AG04449 (cell line): ENCODE data around the gene ABLIM2.

Experiments used
- CTCF ChIA-PET: fragments of 350-600 bp; formaldehyde crosslinking; extraction: SDS; loops from one replicate; lab custom pipeline; 2021; ENCODE audit warnings: antibody characterized with exemption; lab: Yijun Ruan, JAX
- POLR2A ChIA-PET: fragments of 400-600, 350-600 bp; formaldehyde crosslinking; extraction: SDS; loops from one replicate; lab custom pipeline; 2020; ENCODE audit warnings: antibody characterized with exemption, inconsistent platforms; lab: Yijun Ruan, JAX
- DNase-seq: peaks from one replicate; pipeline ENCODE4 v3.0.0-alpha.2; 2010; ENCODE audit warnings: low read depth, low spot score
- H3K4me3 ChIP-seq: 2 replicates; pipeline ENCODE4 v1.5.1; 2011; ENCODE audit warnings: low read depth, mild to moderate bottlenecking, control low read depth, low read length
- TF ChIP-seq, protein P1 (sequence below): IDR thresholded peaks from one replicate; pipeline ENCODE4 v1.5.1; 2011; ENCODE audit warnings: mild to moderate bottlenecking, moderate library complexity, low read length, control low read depth, inconsistent platforms; ENCODE audit not compliant: insufficient read depth; ENCODE audit errors: missing control alignments

Gene ABLIM2

DNA sequence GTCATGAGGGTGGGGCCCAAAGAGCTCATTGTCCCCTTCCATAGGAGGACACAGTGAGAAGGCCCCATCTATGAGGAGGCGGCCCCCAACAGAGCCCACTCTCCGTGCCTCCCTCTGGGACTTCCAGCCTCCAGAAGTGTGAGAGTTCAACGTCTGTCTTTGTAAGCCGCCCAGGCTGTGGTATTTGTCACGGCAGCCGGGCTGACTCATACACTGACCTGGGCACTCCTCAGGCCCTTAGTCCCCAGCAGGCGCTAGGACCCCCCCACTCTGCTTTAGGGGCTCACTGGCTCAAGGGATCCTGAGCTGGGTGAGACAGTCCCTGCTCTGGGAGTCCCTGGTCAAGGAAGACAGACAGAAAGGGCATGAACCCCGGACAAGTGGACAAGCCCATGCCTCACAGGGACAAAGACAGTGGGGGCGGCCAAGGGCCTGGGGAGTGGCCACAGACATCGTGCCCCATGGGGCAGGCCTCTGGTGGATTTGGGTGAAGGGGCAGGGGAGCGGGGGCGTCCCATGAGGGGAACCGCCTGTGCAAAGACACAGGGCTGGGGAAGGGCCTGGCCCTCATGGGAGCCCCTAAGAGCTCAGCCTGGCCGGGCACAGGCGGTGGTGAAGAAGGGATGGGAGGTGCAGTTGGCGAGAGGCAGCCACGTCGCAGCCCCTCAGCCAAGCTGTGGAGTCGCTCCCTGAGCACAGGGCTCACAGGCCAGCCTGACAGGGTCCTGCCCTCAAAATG lies 21.5 kb downstream of the ABLIM2 start:
- no peak for DNase-seq
- ChIA-PET POLR2A (no interaction called here), CTCF (no interaction called here)
- TF ChIP-seq, protein P1, sequence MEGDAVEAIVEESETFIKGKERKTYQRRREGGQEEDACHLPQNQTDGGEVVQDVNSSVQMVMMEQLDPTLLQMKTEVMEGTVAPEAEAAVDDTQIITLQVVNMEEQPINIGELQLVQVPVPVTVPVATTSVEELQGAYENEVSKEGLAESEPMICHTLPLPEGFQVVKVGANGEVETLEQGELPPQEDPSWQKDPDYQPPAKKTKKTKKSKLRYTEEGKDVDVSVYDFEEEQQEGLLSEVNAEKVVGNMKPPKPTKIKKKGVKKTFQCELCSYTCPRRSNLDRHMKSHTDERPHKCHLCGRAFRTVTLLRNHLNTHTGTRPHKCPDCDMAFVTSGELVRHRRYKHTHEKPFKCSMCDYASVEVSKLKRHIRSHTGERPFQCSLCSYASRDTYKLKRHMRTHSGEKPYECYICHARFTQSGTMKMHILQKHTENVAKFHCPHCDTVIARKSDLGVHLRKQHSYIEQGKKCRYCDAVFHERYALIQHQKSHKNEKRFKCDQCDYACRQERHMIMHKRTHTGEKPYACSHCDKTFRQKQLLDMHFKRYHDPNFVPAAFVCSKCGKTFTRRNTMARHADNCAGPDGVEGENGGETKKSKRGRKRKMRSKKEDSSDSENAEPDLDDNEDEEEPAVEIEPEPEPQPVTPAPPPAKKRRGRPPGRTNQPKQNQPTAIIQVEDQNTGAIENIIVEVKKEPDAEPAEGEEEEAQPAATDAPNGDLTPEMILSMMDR, result no peak
- H3K4me3 ChIP-seq, result no peak overlapping the region

DNA sequence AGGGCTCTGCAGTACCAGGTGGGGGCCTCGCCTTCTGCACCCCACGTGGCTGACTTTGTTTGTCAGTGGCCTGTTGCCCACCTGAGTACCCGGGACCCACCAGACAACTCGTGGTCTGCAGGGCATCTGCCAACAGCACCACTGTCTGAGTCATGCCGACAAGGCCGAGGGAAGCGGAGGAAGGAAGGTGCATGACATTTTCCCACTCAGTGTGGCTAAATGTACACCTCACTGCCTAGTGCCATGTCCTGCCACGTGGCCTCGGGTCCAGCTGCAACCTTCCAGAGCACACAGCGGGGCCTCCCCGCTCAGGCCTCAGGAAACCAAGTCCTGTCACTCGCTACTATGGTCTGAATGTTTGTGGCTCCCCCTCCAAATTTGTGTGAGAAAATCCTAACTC lies 22.1 kb downstream of the ABLIM2 start:
- no peak overlapping the region for H3K4me3 ChIP-seq
- CTCF ChIA-PET, result no interaction called here
- TF ChIP-seq, protein P1, result no peak
- no peak for DNase-seq
- POLR2A ChIA-PET, result no interaction called here

DNA sequence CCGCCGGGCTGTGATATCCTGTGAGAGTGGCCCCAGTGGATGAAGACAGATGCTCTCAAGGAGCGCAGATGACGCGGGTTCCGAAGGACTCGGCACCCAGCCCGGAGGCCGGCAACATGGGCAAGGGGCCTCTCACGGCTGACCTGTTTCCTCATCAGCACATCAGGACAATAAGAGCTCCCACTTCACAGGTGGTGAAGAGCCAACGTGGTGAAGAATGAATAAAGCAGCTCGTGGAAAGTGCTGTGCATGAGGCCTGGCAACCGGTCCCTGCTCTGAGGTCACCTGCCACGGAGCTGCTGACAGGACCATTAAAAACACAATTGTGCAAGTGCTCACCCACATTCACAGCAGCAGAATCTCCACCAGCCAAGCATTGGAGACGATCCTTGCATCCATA lies 22.9 kb downstream of the ABLIM2 start:
- ChIA-PET CTCF (no interaction called here), POLR2A (no interaction called here)
- H3K4me3 ChIP-seq, result no peak overlapping the region
- TF ChIP-seq, protein P1, result no peak
- DNase-seq, result no peak

DNA sequence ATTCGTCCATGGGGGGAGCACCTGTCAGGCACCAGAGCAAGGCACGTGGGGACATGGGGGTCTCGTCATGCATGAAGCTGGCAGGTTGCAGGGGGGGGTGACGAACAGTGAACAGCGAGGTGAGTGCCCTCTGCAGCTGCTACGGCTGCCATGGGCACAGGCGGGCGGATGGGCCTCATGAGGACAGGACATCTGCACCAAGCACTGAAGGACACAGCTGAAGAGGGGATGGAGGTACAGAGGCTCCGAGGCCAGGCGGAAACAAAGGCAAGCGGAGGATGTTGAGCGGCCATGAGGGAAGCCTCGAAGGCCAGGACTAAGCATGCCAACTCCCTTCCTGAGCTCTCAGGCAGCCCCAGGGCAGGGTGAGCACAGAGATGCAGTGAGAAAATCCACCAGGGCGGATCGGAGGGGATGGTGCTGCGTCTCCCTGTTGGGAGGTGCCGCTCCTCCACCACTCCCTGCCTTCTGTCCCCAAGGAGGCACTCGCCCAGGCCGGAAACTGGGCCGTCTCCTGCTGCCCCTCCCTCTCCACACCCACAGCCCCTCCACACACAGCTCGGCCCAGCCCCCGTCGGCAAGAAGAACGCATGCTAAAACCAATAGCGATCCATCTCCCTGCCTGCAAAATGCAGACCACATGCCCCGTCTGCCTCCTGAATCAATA lies 24.6 kb downstream of the ABLIM2 start:
- TF ChIP-seq, protein P1, result no peak
- DNase-seq, result no peak
- ChIA-PET POLR2A (no interaction called here), CTCF (no interaction called here)
- no peak overlapping the region for H3K4me3 ChIP-seq

DNA sequence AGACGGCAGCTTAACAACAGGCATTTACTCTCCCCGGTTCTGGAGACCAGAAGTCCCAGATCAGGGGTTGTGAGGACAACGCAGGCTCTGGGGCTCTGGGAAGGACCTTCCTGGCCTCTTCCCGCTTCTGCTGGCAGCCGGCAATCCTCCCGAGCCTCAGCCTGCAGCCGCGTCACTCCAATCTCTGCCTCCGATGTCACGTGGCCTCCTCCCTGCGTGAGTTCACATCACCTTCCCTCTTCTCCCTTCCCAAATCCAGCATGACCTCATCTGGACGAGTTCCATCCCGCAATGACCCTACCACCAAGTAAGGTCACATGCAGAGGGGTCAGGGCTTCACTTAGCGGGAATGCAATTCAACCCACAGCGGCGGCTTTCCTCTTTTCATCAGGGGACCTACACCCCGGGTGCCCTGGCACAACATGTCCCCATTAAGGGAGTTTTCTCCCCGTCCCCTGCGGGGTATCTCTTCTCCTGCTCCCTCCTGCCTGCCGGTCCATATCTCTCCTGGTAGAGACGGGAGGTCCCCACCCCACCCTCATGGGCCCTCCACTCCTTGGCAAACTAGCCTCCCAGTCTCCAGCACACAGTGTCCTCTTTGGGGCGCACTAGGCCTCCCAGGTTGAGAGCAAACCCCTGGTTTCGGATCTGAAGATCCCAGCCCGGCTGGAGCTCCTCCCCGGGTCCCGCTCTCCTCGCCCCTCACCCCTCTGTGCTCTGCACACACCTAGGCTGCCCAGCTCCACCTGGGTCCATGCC lies 25.5 kb downstream of the ABLIM2 start:
- ChIA-PET POLR2A (no interaction called here), CTCF (no interaction called here)
- H3K4me3 ChIP-seq, result no peak overlapping the region
- DNase-seq, result no peak
- TF ChIP-seq, protein P1, result no peak

DNA sequence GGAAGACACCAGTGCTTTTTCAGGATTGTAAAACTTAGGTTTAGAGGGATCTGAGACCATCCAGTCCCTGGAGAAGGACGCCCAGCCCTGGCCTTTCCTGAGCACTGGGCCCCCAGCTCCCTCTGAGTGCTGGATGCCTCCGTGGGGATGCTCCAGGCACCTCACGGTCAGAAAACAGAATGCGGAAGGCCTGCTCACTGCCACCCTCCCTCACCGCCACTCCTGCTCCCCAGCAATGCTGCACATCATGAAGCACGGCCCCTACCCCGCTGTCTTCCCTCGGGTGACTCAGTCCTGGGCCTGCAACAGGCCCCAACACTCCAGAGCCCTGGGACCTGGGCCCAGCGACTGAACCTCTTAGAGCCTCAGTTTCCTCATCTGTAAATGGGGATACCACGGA lies 26.2 kb downstream of the ABLIM2 start:
- CTCF ChIA-PET, result no interaction called here

More for the DNA sequence above, 26.2 kb downstream of the ABLIM2 start:
- TF ChIP-seq, protein P1, result no peak
- H3K4me3 ChIP-seq, result no peak overlapping the region
- no peak for DNase-seq
- POLR2A ChIA-PET, result no interaction called here
